HG03575 (cell line): ENCODE data around the gene LRP4.

Experiments
- ATAC-seq: cut with Tn5 transposase; IDR thresholded peaks from one replicate; pipeline ENCODE4 v1.9.1; 2021; ENCODE audit not compliant: unreplicated experiment, insufficient number of reproducible peaks, low FRiP score; ENCODE audit errors: extremely low read depth

LRP4 gene

GRCh38 chr11:46896719-46897406, 21.5 kb downstream of the LRP4 start:
- no peak for ATAC-seq

- no peak for ATAC-seq
Observed at GRCh38 chr11:46895821-46896220, 22.5 kb downstream of the LRP4 start.

GRCh38 chr11:46894961-46895360, 23.4 kb downstream of the LRP4 start:
- ATAC-seq = no peak

- no peak for ATAC-seq
Observed at GRCh38 chr11:46894506-46894905, 23.8 kb downstream of the LRP4 start.

- ATAC-seq = no peak
Observed at GRCh38 chr11:46892838-46893237, 25.5 kb downstream of the LRP4 start.

- ATAC-seq = no peak
Observed at GRCh38 chr11:46892109-46892508, 26.2 kb downstream of the LRP4 start.

- ATAC-seq = no peak
Observed at GRCh38 chr11:46890665-46891064, 27.7 kb downstream of the LRP4 start.

- ATAC-seq = no peak
Observed at GRCh38 chr11:46889689-46890475, 28.5 kb downstream of the LRP4 start.

- ATAC-seq = no peak
Observed at GRCh38 chr11:46889251-46889650, 29.1 kb downstream of the LRP4 start.

GRCh38 chr11:46888636-46889035, 29.7 kb downstream of the LRP4 start:
- ATAC-seq = no peak

GRCh38 chr11:46886211-46886610, 32.1 kb downstream of the LRP4 start:
- no peak for ATAC-seq

- ATAC-seq = no peak
Observed at GRCh38 chr11:46879056-46879585, 39.2 kb downstream of the LRP4 start.

- ATAC-seq = no peak
Observed at GRCh38 chr11:46877580-46877979, 40.8 kb downstream of the LRP4 start.

GRCh38 chr11:46876471-46876870, 41.9 kb downstream of the LRP4 start:
- ATAC-seq = no peak

GRCh38 chr11:46874586-46874985, 43.8 kb downstream of the LRP4 start:
- no peak for ATAC-seq

GRCh38 chr11:46868912-46869311, 49.4 kb downstream of the LRP4 start:
- ATAC-seq = no peak

- no peak for ATAC-seq
Observed at GRCh38 chr11:46865340-46865739, 53.0 kb downstream of the LRP4 start.

- no peak for ATAC-seq
Observed at GRCh38 chr11:46860218-46860617, 58.1 kb downstream of the LRP4 start.

- no peak for ATAC-seq
Observed at GRCh38 chr11:46858920-46859546, 59.3 kb downstream of the LRP4 start.

GRCh38 chr11:46857666-46858065, 60.7 kb downstream of the LRP4 start:
- no peak for ATAC-seq
